WTC11 (cell line): ENCODE data around the gene SIPA1L3. TPM values are rescaled to one million over a fixed set of nuclear protein-coding genes. Genes with fewer than 3 reads are reported as not detected.

Source experiments
- ATAC-seq: fragments of 200-7000 bp; cut with Tn5 transposase; 2 replicates; pipeline ENCODE4 v1.10.0; 2021; ENCODE audit warnings: mild to moderate bottlenecking, moderate library complexity
- CTCF ChIA-PET: fragments of 300-600 bp; sonication (Branson Sonifier 250); formaldehyde crosslinking; loops from one replicate; lab custom pipeline; 2021; ENCODE audit warnings: antibody characterized with exemption; lab: Charles Lee
- POLR2A ChIA-PET: fragments of 350-600 bp; sonication (Branson Sonifier 250); formaldehyde crosslinking; loops from one replicate; lab custom pipeline; 2021; ENCODE audit warnings: antibody characterized with exemption; lab: Charles Lee
- DNase-seq: peaks from one replicate; pipeline ENCODE4 v3.0.0; 2021; ENCODE audit warnings: low spot score
- H3K27ac Mint-ChIP-seq: 2 replicates; pipeline ENCODE4 v1.8.0; 2021; ENCODE audit warnings: mixed read lengths
- H3K27me3 Mint-ChIP-seq: 2 replicates; pipeline ENCODE4 v1.8.0; 2021; ENCODE audit warnings: low read depth, mild to moderate bottlenecking, moderate library complexity, mixed read lengths
- H3K36me3 Mint-ChIP-seq: 2 replicates; pipeline ENCODE4 v1.8.0; 2021; ENCODE audit warnings: mixed read lengths
- H3K4me1 Mint-ChIP-seq: 2 replicates; pipeline ENCODE4 v1.8.0; 2022; ENCODE audit warnings: mixed read lengths
- H3K4me3 Mint-ChIP-seq: 2 replicates; pipeline ENCODE4 v1.8.0; 2021; ENCODE audit warnings: mild to moderate bottlenecking, moderate library complexity, mixed read lengths
- H3K9me3 Mint-ChIP-seq: 2 replicates; pipeline ENCODE4 v1.8.0; 2021; ENCODE audit warnings: mixed read lengths
- AFF4 ChIP-seq: sonication (generic); formaldehyde crosslinking; IDR thresholded peaks from 2 replicates; pipeline ENCODE4 v1.8.1; 2023; ENCODE audit warnings: mild to moderate bottlenecking, missing genetic modification reagents, borderline replicate concordance
- CTCF ChIP-seq: fragments of 200-600 bp; IDR thresholded peaks from 2 replicates; pipeline ENCODE4 v1.8.0; 2022; ENCODE audit warnings: antibody characterized with exemption
- E2F4 ChIP-seq: sonication (generic); formaldehyde crosslinking; IDR thresholded peaks from 2 replicates; pipeline ENCODE4 v1.8.1; 2022; ENCODE audit warnings: low read depth, mild to moderate bottlenecking, moderate library complexity, missing genetic modification reagents, borderline replicate concordance
- ELF4 ChIP-seq: sonication (generic); formaldehyde crosslinking; IDR thresholded peaks from 2 replicates; pipeline ENCODE4 v1.8.1; 2022; ENCODE audit warnings: low read depth, mild to moderate bottlenecking, moderate library complexity, missing genetic modification reagents
- ERG ChIP-seq: fragments of 250-450 bp; sonication (Bioruptor Pico); IDR thresholded peaks from 2 replicates; pipeline ENCODE4 v1.8.0; 2021; ENCODE audit warnings: mild to moderate bottlenecking
- ESRRA ChIP-seq: sonication (generic); formaldehyde crosslinking; IDR thresholded peaks from 2 replicates; pipeline ENCODE4 v1.8.1; 2022; ENCODE audit warnings: mild to moderate bottlenecking, missing genetic modification reagents, borderline replicate concordance
- ETV6 ChIP-seq: sonication (generic); formaldehyde crosslinking; IDR thresholded peaks from 2 replicates; pipeline ENCODE4 v1.8.1; 2022; ENCODE audit warnings: mild to moderate bottlenecking, missing genetic modification reagents
- FOXJ3 ChIP-seq: sonication (generic); formaldehyde crosslinking; IDR thresholded peaks from 2 replicates; pipeline ENCODE4 v1.9.0; 2021; ENCODE audit warnings: missing genetic modification reagents, mild to moderate bottlenecking, borderline replicate concordance
- FOXP1 ChIP-seq: sonication (generic); formaldehyde crosslinking; IDR thresholded peaks from 2 replicates; pipeline ENCODE4 v1.8.0; 2022; ENCODE audit warnings: missing genetic modification reagents, mild to moderate bottlenecking, moderate library complexity, borderline replicate concordance
- FOXP4 ChIP-seq: sonication (generic); formaldehyde crosslinking; IDR thresholded peaks from 2 replicates; pipeline ENCODE4 v1.8.0; 2022; ENCODE audit warnings: mild to moderate bottlenecking, missing genetic modification reagents
- GABPB1 ChIP-seq: sonication (generic); formaldehyde crosslinking; IDR thresholded peaks from 2 replicates; pipeline ENCODE4 v1.8.1; 2023; ENCODE audit warnings: mild to moderate bottlenecking, missing genetic modification reagents
- GRHL2 ChIP-seq: fragments of 250-450 bp; sonication (Bioruptor Pico); IDR thresholded peaks from 2 replicates; pipeline ENCODE4 v1.8.0; 2022; ENCODE audit warnings: mild to moderate bottlenecking, moderate library complexity; ENCODE audit not compliant: insufficient replicate concordance, severe bottlenecking
- GTF2I ChIP-seq: fragments of 250-450 bp; sonication (Bioruptor Pico); conservative IDR thresholded peaks from 2 replicates; pipeline ENCODE4 v1.4.0; 2021; ENCODE audit warnings: mild to moderate bottlenecking
- HMGA2 ChIP-seq: fragments of 250-450 bp; sonication (Bioruptor Pico); IDR thresholded peaks from 2 replicates; pipeline ENCODE4 v1.4.0; 2021; ENCODE audit warnings: mild to moderate bottlenecking, moderate library complexity
- IRF1 ChIP-seq: sonication (generic); formaldehyde crosslinking; IDR thresholded peaks from 2 replicates; pipeline ENCODE4 v1.8.0; 2023; ENCODE audit warnings: missing genetic modification reagents
- JAZF1 ChIP-seq: fragments of 250-450 bp; sonication (Bioruptor Pico); IDR thresholded peaks from 2 replicates; pipeline ENCODE4 v1.9.0; 2021; ENCODE audit warnings: moderate library complexity, mild to moderate bottlenecking, inconsistent platforms
- MYBL2 ChIP-seq: sonication (generic); formaldehyde crosslinking; IDR thresholded peaks from 2 replicates; pipeline ENCODE4 v1.8.1; 2023; ENCODE audit warnings: mild to moderate bottlenecking, moderate library complexity, missing genetic modification reagents
- NFATC4 ChIP-seq: fragments of 250-450 bp; sonication (Bioruptor Pico); IDR thresholded peaks from 2 replicates; pipeline ENCODE4 v1.9.0; 2021; ENCODE audit warnings: mild to moderate bottlenecking
- NFYB ChIP-seq: sonication (generic); formaldehyde crosslinking; conservative IDR thresholded peaks from 2 replicates; pipeline ENCODE4 v1.8.0; 2022; ENCODE audit warnings: low read depth, missing genetic modification reagents
- NR1H2 ChIP-seq: sonication (generic); formaldehyde crosslinking; IDR thresholded peaks from 2 replicates; pipeline ENCODE4 v1.9.0; 2021; ENCODE audit warnings: mild to moderate bottlenecking, moderate library complexity, missing genetic modification reagents
- PRRX2 ChIP-seq: fragments of 250-450 bp; sonication (Bioruptor Pico); IDR thresholded peaks from 2 replicates; pipeline ENCODE4 v1.8.0; 2021; ENCODE audit warnings: mild to moderate bottlenecking
- SOX15 ChIP-seq: fragments of 250-450 bp; sonication (Bioruptor Pico); IDR thresholded peaks from 2 replicates; pipeline ENCODE4 v1.9.0; 2021; ENCODE audit warnings: mild to moderate bottlenecking
- ZBTB43 ChIP-seq: sonication (generic); formaldehyde crosslinking; IDR thresholded peaks from 2 replicates; pipeline ENCODE4 v1.8.1; 2023; ENCODE audit warnings: mild to moderate bottlenecking, missing genetic modification reagents
- ZMAT4 ChIP-seq: fragments of 250-450 bp; sonication (Bioruptor Pico); IDR thresholded peaks from 2 replicates; pipeline ENCODE4 v1.9.0; 2021; ENCODE audit warnings: mild to moderate bottlenecking
- total RNA-seq: library from RNA; stranded (reverse); gene quantifications from 3 replicates; pipeline ENCODE4 v1.2.3, GENCODE V29; 2021

Gene SIPA1L3
- total RNA-seq, 1 experiment from 2014 or later = 41.5 TPM

- CTCF ChIA-PET = interaction anchor here (0.6 to 1.4 kb wide), 3 partner anchors 11 to 70 kb away, joined by 3 to 4 read pairs (median 3); no protein-coding TSS in a partner anchor
- H3K36me3 Mint-ChIP-seq = peaks cover 29% of the 10 kb centered on the region
- H3K4me3 Mint-ChIP-seq = no peak overlapping the region
- TF ChIP-seq MYBL2 (no peak), ERG (CRISPR knock-in tag) (no peak), IRF1 (CRISPR knock-in tag) (no peak), HMGA2 (no peak), SOX15 (CRISPR knock-in tag) (no peak), E2F4 (CRISPR knock-in tag) (no peak), FOXJ3 (CRISPR knock-in tag) (no peak), ZMAT4 (CRISPR knock-in tag) (no peak), PRRX2 (CRISPR knock-in tag) (no peak), ESRRA (CRISPR knock-in tag) (no peak), ETV6 (CRISPR knock-in tag) (no peak), AFF4 (CRISPR knock-in tag) (no peak), JAZF1 (CRISPR knock-in tag) (no peak)
- H3K4me1 Mint-ChIP-seq = no peaks in the 10 kb centered on the region
- H3K9me3 Mint-ChIP-seq = peaks cover 26% of the 10 kb centered on the region
- POLR2A ChIA-PET = no interaction called here
- DNase-seq (no peak), ATAC-seq (no peak)
- no peak overlapping the region for H3K27ac Mint-ChIP-seq
- no peaks in the 10 kb centered on the region for H3K27me3 Mint-ChIP-seq
Observed at GRCh38 chr19:37972803-37973202, 65.8 kb downstream of the SIPA1L3 start.

GRCh38 chr19:37973666-37974065, 66.7 kb downstream of the SIPA1L3 start:
- no peak overlapping the region for H3K27ac Mint-ChIP-seq
- no peak for DNase-seq
- H3K4me1 Mint-ChIP-seq = no peaks in the 10 kb centered on the region
- ChIA-PET POLR2A (no interaction called here), CTCF (interaction anchor here (1.2 to 1.4 kb wide), 2 partner anchors 13 to 71 kb away, joined by 3 to 4 read pairs; no protein-coding TSS in a partner anchor)
- H3K36me3 Mint-ChIP-seq = peaks cover 29% of the 10 kb centered on the region
- no peak for ATAC-seq
- no peak overlapping the region for H3K4me3 Mint-ChIP-seq
- no peaks in the 10 kb centered on the region for H3K27me3 Mint-ChIP-seq
- peaks cover 26% of the 10 kb centered on the region for H3K9me3 Mint-ChIP-seq
- no peak for TF ChIP-seq GABPB1 (CRISPR knock-in tag)
- no peak for TF ChIP-seq NFYB (CRISPR knock-in tag)
- no peak for TF ChIP-seq GTF2I (CRISPR knock-in tag)
- no peak for TF ChIP-seq FOXP1 (CRISPR knock-in tag)
- TF ChIP-seq ESRRA (CRISPR knock-in tag) = no peak
- TF ChIP-seq ETV6 (CRISPR knock-in tag) = no peak
- no peak for TF ChIP-seq NFATC4 (CRISPR knock-in tag)
- no peak for TF ChIP-seq GRHL2 (CRISPR knock-in tag)
- no peak for TF ChIP-seq NR1H2
- TF ChIP-seq ZBTB43 = no peak
- no peak for TF ChIP-seq FOXP4
- TF ChIP-seq ELF4 (CRISPR knock-in tag) = no peak
- TF ChIP-seq MYBL2 = no peak
- no peak for TF ChIP-seq CTCF
